OCI-LY7 (cell line): ENCODE data around the gene EXOSC10.

ENCODE experiments used
- CTCF ChIP-seq: fragments of 200-600 bp; sonication (generic); conservative IDR thresholded peaks from 2 replicates; pipeline ENCODE4 v1.5.1; 2014; ENCODE audit warnings: mild to moderate bottlenecking, antibody characterized with exemption, low read length, moderate library complexity, mixed read lengths
- EZH2phosphoT487 ChIP-seq: fragments of 200-600 bp; sonication (generic); IDR thresholded peaks from 2 replicates; pipeline ENCODE4 v1.6.1; 2018; ENCODE audit warnings: low read depth, borderline replicate concordance, mild to moderate bottlenecking, mixed run types, antibody characterized with exemption, low read length, moderate library complexity, mixed read lengths

DNA sequence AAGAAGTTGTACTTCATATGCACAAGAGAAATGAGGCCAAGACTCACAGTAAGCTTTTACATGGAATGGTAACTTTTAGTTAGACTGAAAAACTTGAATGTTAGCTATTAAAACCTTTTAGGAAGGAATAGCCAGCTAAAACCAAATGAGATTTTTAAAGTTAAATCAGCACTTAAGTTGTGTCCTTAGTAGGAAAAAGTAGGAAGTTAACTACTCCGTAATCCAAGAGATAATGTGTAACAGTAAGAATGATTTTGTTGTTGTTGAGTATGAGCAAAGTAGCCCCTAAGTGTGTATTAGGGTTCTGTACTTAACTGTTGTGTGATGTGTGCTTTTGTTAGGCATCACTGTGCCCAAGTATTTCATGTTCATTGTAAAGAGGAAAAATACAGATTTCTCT, 74.1 kb downstream of the EXOSC10 start:
- no peak for TF ChIP-seq CTCF
- TF ChIP-seq EZH2phosphoT487, result no peak
